BE2C (cell line): ENCODE data around the gene EFCAB10.

ENCODE experiments used
- DNase-seq: peaks from one replicate; pipeline ENCODE4 v3.0.0-alpha.2; 2020
- H3K27me3 ChIP-seq: fragments of 250-450 bp; sonication (Bioruptor Pico); 2 replicates; pipeline ENCODE4 v1.5.1; 2020; ENCODE audit warnings: mild to moderate bottlenecking
- H3K36me3 ChIP-seq: fragments of 250-450 bp; sonication (Bioruptor Pico); 2 replicates; pipeline ENCODE4 v1.5.1; 2020; ENCODE audit warnings: mild to moderate bottlenecking
- H3K4me1 ChIP-seq: fragments of 250-450 bp; sonication (Bioruptor Pico); 2 replicates; pipeline ENCODE4 v1.5.1; 2020
- H3K4me3 ChIP-seq: 2 replicates; pipeline ENCODE4 v1.5.1; 2011; ENCODE audit warnings: low read depth, low read length
- H3K9me3 ChIP-seq: fragments of 250-450 bp; sonication (Bioruptor Pico); 2 replicates; pipeline ENCODE4 v1.5.1; 2020
- TF ChIP-seq, protein P1 (sequence below): IDR thresholded peaks from 2 replicates; pipeline ENCODE4 v1.5.1; 2012; ENCODE audit warnings: mild to moderate bottlenecking, low read depth, low read length

EFCAB10 gene

DNA sequence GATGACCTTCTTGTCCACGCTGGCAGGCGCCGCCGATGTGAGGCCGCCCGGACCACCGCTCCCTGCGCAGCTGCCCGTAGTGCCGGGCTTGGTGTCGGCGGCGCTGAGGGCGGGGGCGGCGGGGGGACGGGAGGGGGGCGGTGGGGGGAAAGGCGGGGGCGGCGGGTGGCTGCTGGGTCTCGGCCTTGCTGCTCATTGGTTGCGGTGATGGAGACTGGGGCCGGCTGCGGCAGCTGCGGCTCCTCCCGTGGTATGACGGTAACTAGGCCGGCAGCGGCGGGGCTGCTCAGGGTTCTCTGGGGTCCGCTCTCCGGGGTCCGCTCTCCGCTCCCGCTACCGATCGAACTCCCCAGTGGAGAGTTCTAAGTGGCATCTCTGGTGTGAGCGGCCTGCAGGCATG is 1.8 kb upstream of the EFCAB10 start:
- H3K4me1 ChIP-seq: no peaks in the 10 kb centered on the region
- H3K9me3 ChIP-seq: no peaks in the 10 kb centered on the region
- no peaks in the 10 kb centered on the region for H3K36me3 ChIP-seq
- H3K4me3 ChIP-seq: no peak overlapping the region
- DNase-seq: no peak
- TF ChIP-seq, protein P1, sequence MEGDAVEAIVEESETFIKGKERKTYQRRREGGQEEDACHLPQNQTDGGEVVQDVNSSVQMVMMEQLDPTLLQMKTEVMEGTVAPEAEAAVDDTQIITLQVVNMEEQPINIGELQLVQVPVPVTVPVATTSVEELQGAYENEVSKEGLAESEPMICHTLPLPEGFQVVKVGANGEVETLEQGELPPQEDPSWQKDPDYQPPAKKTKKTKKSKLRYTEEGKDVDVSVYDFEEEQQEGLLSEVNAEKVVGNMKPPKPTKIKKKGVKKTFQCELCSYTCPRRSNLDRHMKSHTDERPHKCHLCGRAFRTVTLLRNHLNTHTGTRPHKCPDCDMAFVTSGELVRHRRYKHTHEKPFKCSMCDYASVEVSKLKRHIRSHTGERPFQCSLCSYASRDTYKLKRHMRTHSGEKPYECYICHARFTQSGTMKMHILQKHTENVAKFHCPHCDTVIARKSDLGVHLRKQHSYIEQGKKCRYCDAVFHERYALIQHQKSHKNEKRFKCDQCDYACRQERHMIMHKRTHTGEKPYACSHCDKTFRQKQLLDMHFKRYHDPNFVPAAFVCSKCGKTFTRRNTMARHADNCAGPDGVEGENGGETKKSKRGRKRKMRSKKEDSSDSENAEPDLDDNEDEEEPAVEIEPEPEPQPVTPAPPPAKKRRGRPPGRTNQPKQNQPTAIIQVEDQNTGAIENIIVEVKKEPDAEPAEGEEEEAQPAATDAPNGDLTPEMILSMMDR: no peak
- H3K27me3 ChIP-seq: no peaks in the 10 kb centered on the region

DNA sequence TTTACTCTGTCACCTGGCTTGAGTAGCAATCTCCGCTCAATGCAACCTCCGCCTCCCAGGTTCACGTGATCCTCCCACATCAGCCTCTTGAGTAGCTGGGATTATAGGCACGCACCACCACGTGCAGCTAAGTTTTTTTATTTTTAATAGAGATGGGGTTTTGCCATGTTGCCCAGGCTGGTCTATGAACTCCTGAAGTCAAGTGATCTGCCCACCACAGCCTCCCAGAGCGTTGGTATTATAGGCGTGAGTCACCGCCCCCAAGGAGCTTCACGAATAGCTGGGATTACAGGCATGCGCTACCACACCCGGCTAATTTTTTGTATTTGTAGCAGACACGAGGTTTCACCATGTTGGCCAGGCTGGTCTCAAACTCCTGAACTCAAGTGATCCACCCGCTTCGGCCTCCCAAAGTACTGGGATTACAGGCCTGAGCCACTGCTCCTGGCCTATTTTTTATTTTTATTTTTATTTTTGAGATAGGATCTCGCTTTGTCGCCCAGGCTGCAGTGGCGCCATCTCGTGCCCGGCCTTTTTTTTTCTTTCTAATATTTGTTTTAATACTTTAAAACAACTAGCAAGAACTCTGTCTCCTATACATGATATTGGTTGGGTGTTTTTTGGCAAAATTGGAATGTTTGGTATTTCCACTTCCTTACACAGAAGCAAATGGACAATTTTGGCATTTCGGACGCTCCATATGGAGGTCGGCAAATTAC is 1.1 kb downstream of the EFCAB10 start:
- Histone ChIP-seq H3K4me3 (peak overlapping the region; percentile 86), H3K9me3 (no peaks in the 10 kb centered on the region), H3K36me3 (no peaks in the 10 kb centered on the region), H3K4me1 (no peaks in the 10 kb centered on the region), H3K27me3 (no peaks in the 10 kb centered on the region)
- DNase-seq: peak; percentile 20
- TF ChIP-seq, protein P1: peak; percentile 32; the same call in 1 of the 2 replicates

DNA sequence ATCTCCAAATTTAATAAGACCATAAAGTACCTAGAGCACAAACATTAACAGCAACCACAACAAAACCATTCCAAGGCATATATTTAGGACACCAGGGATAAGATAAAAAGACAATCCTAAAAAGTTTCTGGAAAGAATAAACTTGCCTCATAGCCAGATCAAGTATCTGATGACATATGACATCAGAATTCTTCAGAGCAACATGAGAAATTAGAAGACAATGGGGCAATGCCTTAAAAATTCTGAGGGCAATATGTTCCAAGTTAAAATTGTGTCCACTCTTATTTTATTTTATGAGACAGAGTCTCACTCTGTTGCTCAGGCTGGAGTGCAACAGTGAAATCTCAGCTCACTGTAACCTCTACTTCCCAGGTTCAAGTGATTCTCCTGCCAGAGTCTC is 2.8 kb downstream of the EFCAB10 start:
- TF ChIP-seq, protein P1: no peak
- no peak for DNase-seq
- H3K4me3 ChIP-seq: no peak overlapping the region
- H3K9me3 ChIP-seq: no peaks in the 10 kb centered on the region
- no peaks in the 10 kb centered on the region for H3K27me3 ChIP-seq
- no peaks in the 10 kb centered on the region for H3K36me3 ChIP-seq
- H3K4me1 ChIP-seq: no peaks in the 10 kb centered on the region

DNA sequence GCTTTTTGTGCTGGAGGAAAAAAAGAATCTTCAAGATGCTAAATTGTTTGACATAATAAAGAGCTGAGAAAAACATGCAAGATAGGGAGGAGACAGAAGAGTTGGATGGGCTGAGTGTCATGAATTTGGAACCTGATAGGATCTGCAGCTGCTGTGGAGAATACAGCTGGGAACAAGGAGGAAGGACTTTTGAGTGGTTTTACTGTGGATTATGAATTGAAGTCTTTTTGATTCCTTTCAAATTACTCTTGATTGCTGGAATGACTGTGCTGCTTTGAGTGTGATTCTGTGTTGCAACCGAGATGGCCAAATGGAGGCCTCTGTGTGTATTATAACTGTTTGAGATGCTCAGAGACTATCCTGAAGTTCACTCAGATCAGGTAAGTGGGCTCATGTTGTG is 4.0 kb downstream of the EFCAB10 start:
- Histone ChIP-seq H3K27me3 (no peaks in the 10 kb centered on the region), H3K36me3 (no peaks in the 10 kb centered on the region), H3K4me1 (no peaks in the 10 kb centered on the region), H3K4me3 (no peak overlapping the region), H3K9me3 (no peaks in the 10 kb centered on the region)
- no peak for DNase-seq
- TF ChIP-seq, protein P1: no peak

DNA sequence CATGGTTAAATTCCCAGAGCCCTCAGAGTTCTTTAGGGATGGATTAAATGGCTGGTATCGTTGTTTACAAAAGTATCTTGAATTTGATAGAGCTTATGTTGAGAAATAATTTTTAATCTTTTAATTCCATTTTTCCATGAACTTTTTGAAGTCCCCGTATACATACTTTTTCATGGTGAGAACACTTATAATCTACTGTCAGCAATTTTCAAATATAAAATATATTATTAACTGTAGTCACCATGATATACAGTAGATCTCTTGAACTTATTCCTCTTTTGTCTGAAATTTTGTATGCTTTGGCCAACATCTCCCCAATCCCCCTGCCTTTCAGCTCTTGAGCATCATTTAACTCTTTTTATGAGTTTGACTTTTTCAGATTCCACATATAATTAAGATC is 9.4 kb downstream of the EFCAB10 start:
- Histone ChIP-seq H3K27me3 (no peaks in the 10 kb centered on the region), H3K4me3 (no peak overlapping the region), H3K36me3 (peaks cover 14% of the 10 kb centered on the region), H3K9me3 (no peaks in the 10 kb centered on the region), H3K4me1 (no peaks in the 10 kb centered on the region)
- DNase-seq: no peak
- TF ChIP-seq, protein P1: no peak

DNA sequence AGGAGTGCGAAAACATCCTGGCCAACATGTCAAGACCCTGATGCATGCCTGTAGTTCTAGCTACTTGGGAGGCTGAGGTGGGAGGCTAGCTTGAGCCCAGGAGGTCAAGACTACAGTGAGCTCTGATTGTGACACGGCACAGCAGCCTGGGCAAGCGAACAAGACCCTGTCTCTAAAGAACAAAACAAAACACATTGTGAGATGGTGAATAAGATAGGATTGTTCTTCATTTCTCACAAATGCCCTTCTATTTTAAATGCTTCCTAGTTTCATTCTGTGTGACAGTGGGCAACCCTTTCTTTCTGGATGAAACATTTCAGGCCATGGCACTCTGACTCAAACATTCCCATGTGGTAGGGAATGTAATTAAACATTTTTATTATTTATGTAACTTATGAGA is 13.5 kb downstream of the EFCAB10 start:
- no peaks in the 10 kb centered on the region for H3K9me3 ChIP-seq
- TF ChIP-seq, protein P1: no peak
- H3K36me3 ChIP-seq: peaks cover 37% of the 10 kb centered on the region

More for the DNA sequence above, 13.5 kb downstream of the EFCAB10 start:
- no peak overlapping the region for H3K4me3 ChIP-seq
- no peaks in the 10 kb centered on the region for H3K4me1 ChIP-seq
- no peak for DNase-seq
- no peaks in the 10 kb centered on the region for H3K27me3 ChIP-seq
